Urothelium cell line (cell line): ENCODE results near the gene NSUN3.

Source experiments
- DNase-seq: peaks from one replicate; pipeline ENCODE4 v3.0.0; 2011; ENCODE audit warnings: low spot score, mixed read lengths
- FAIRE-seq: peaks from 2 replicates; lab custom pipeline; 2011; peaks lifted over from hg19 to GRCh38; lab: Jason Lieb, UNC

NSUN3 gene

GRCh38 chr3:94117729-94118128, 54.9 kb downstream of the NSUN3 start:
- no peak for DNase-seq
- FAIRE-seq: no peak

- FAIRE-seq: no peak
- DNase-seq: no peak
Measured at GRCh38 chr3:94118390-94118789, 55.5 kb downstream of the NSUN3 start.

- DNase-seq (no peak), FAIRE-seq (no peak)
Measured at GRCh38 chr3:94121161-94121560, 58.3 kb downstream of the NSUN3 start.

DNA sequence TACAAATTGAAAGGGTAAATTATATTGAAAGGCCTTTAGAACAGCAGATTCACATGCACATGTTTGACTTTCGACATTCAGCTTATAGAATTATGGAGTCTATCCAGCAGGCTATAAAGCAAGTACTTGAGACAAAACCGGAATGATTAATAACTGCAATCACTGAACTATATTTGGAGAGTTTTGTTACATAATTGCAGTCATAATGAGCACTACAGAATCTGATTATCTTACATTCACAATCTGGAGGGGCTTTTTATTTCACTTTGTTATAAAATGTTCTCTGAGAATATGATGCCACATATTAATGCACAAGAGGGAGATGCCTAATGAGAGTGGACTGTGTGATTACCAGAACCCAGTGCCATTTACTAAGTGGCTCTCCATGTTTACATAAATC, 64.3 kb downstream of the NSUN3 start:
- DNase-seq (no peak), FAIRE-seq (no peak)

DNA sequence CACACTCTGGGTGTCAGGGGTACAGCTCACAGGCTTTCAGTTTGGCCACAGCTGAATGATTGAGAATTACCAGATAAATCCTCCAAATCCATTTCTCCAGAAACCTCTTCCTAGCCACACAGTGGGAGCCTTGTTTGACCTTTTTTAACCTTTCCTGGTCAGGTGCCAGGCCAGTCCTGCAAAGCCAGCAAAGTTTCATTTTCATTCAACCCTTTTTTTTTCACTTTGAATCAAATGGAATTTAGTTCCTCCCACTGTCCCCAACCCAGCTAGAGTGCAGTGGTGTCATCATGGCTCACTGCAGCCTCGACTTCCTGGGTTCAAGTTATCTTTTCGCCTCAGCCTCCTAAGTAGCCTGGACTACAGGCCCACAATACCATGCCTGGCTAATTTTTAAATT, 67.8 kb downstream of the NSUN3 start:
- FAIRE-seq: no peak
- no peak for DNase-seq

GRCh38 chr3:94132777-94133176, 69.9 kb downstream of the NSUN3 start:
- DNase-seq (no peak), FAIRE-seq (no peak)

DNA sequence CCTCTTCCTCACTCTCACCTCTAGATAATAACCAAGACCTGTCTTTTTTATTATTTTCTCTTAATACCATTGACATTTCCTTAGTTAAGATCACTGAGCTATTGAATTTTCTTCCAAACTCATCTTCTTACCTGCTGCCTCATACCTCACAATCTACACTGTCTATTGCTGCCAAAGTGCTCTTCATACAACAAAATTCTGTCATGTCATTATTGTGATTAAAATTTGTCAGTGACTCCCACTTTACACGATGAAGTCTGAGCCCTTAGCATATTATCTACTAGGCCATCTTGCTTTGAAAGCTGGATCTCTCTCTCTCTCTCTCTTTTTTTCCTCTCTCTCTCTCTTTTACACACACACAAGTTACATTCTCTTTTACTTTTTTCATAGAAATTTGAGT, 73.3 kb downstream of the NSUN3 start:
- DNase-seq (no peak), FAIRE-seq (no peak)

DNA sequence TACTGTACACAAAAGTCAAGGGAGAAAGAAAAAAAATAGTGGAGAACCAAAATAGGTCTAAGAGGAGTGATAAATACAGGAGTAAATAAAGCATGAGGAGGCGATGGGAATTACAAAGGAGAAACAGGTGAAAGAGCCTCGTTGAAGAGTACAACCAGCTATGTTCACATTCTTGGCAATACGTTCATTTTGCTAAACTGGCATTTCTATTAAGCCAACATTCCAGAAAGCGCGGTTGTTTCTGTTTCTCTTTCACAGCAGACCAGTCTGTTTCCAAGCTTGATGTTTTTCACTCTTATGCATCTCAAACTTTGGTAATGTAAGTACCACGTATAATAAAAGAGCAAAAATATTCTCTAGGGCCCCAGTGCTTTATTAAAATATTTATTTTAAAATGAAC, 74.5 kb downstream of the NSUN3 start:
- no peak for DNase-seq
- FAIRE-seq: no peak

DNA sequence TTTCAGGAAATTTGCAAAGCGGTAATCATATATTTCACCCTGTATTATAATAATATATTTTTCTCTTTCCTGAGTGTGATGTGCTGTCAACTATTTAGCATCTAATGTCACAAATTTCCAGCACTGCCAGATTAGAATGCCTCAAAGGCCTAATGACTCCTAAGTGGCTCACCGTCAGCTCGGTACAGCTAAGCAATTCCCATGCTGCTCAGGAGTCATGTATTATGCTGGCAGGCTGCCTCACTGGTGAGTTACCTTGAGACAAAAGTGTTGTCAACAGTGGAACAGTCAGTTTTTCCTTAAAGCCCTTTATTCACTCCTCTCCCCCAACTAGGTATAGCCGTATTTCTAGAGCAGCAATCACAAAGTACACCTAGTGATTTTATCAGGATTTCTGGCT, 83.6 kb downstream of the NSUN3 start:
- DNase-seq (no peak), FAIRE-seq (no peak)

- DNase-seq (no peak), FAIRE-seq (no peak)
Measured at GRCh38 chr3:94147012-94147411, 84.2 kb downstream of the NSUN3 start.

DNA sequence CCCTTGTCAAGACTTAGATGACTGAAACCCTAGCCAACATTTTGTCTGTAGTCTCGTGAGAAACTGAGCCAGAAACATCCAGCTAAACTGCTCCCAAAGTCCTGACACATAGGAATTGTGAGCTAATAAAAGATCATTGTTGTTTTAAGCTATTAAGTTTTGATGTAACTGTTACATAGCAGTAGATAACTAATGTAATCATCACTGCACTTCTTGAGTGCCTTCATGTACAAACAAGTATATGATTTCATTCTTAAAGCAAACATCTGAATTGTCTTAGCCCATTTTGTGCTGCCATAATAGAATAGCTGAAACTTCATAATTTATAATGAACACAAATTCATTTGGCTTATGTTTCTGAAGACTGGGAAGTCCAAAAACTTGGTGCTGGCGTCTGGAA, 87.3 kb downstream of the NSUN3 start:
- no peak for FAIRE-seq
- DNase-seq: no peak

GRCh38 chr3:94156626-94157025, 93.8 kb downstream of the NSUN3 start:
- FAIRE-seq: no peak

GRCh38 chr3:94158512-94158911, 95.7 kb downstream of the NSUN3 start:
- FAIRE-seq: no peak
- no peak for DNase-seq

More at GRCh38 chr3:94156626-94157025, 93.8 kb downstream of the NSUN3 start:
- DNase-seq: no peak

DNA sequence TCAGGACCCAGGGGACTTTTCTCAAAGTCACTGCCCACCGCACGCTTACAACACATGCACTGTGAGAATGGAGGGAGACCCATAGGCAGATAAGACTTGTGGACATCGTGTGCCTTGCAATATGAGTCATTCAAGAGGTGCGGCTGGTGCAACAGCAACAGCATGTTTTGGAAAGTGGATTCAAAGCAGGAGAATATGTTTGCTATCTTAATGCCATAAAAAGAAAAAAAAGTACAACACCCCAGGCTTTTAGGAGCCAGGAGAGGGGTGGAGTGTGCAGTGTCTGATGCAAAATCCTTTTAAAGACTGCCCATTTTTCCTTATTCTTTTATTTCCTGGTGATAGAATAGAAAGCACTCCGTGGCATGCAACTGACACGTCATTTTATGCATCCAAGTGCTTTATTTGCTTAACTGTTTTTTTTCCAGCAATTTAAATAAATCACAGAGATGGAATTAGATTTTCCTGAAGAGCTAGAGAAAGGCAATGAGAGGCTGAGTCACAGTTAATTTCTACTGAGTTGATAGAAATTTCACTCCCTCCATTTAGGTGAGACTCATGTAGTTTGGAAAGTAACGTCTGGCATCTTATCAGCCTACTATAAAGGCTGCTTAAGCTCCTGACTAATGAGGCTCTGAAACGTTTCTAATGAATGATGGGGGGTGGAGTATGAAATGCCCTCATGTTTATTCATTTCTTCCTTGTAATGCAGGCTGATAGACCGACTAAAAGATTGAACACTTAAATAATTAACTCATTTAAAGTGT, 96.4 kb downstream of the NSUN3 start:
- DNase-seq (peak; percentile 50), FAIRE-seq (no peak)

- peak; percentile 77 for FAIRE-seq
- peak; percentile 63 for DNase-seq
Measured at GRCh38 chr3:94162700-94163099, 99.8 kb downstream of the NSUN3 start.

DNA sequence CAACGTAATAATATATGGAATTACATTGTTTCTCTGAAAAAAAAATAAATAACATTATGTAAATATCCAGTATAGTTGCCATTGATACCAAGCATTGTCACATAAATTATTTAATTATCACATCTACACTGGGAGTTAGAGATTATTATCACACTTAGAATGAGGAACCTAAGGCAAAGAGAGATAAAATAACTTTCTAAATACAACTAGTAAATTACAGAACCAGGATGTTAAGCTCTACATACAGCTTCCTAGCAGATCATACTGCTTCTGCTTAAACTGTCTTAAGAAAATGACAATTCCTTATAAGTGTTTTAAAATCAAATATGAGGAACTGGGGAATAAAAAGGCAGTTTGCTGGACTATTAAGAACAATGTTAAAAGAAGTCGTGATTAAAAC, 104.5 kb downstream of the NSUN3 start:
- DNase-seq (no peak), FAIRE-seq (no peak)

DNA sequence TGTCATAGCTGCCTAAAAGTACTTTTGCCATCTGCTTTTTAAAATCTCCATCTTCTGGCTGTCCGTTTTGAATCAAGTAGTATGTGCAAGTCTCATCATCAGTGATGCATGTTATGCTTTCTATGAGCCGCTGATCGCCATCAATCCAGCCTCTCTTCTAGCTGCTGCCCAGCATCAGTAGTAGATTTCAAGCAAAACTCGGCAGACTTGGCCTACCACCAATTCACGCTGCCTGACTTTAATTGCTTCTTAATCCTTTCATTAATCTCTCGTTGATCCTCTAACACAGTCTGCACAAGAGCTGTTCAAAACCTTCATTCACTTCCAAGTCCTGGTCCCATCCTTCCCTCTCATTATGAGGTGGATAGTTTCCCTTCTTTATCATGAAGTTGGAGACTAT, 104.9 kb downstream of the NSUN3 start:
- FAIRE-seq: no peak
- DNase-seq: no peak

GRCh38 chr3:94171954-94172353, 109.1 kb downstream of the NSUN3 start:
- no peak for FAIRE-seq
- no peak for DNase-seq

DNA sequence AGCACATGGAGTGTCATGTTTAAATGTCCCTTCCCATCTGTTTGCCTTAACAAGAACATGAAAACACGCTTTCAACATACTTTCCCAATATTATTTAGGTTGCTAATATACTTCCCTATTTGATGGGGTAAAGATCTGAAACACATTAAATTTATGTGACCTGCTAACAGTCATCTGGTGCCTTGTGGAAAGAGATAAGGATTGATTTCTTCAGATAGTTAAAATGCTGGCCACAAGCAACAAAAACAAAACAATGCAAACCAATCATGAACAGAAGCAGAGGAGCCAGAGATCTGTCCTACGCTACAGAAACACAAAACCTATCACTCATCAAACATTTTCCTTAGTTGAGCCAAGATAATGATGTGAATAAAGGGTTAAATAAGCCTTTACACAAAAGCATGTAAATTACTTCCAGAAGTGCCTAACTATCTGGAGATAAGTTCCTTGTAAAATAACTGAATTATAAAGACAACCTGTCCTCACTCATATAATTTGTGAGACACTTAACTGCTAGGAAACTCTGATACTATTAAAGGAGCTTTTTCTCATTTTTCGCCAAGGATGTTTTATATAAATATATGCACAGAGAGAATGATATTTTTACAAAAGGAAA, 109.9 kb downstream of the NSUN3 start:
- DNase-seq: no peak
- FAIRE-seq: no peak

- no peak for FAIRE-seq
Measured at GRCh38 chr3:94173673-94174434, 111.0 kb downstream of the NSUN3 start.

DNA sequence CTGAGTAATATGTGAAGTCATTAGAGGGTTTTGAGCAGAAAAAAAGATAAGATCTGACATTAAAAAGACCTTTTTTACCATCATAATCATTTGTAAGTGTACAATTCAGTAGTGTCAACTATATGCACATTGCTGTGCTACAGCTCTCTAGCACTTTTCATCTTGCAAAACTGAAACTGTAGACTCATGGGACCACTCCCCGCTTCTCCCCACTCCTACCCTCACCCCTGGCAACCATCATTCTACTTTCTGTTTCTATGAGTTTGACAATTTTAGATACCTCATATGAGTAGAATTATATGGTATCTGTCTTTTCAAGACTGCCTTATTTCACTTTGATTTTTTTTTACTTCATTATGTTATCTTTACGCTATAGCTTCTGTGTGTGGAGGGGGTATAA, 112.8 kb downstream of the NSUN3 start:
- no peak for FAIRE-seq

More at GRCh38 chr3:94173673-94174434, 111.0 kb downstream of the NSUN3 start:
- peak; percentile 24 for DNase-seq

More for the DNA sequence above, 112.8 kb downstream of the NSUN3 start:
- DNase-seq: no peak
